Lower leg skin (tissue), 4 donors: ENCODE measurements around the gene NDE1. TPM values are rescaled to one million over a fixed set of nuclear protein-coding genes. Genes with fewer than 3 reads are reported as not detected.
"Not testable (repeated sequence)": the region's sequence is repeated elsewhere in the genome, so short reads cannot be mapped to it uniquely, and the experiment has no call there.

Source experiments
- DNase-seq, 2 donors: peaks; one replicate each; pipeline ENCODE4 v3.0.0-alpha.2; 2019; ENCODE audit warnings: low spot score in 2 of 2
- H3K4me3 ChIP-seq: fragments of 200-600 bp; sonication (generic); 2 replicates; pipeline ENCODE4 v1.5.1; 2017; ENCODE audit warnings: mild to moderate bottlenecking, low read depth; ENCODE audit not compliant: poor library complexity, severe bottlenecking
- POLR2A ChIP-seq, 2 donors: fragments of 450-650 bp; IDR thresholded peaks; one replicate each; pipeline ENCODE4 v1.6.1; 2016 to 2017; ENCODE audit warnings: antibody characterized with exemption in 2 of 2, mild to moderate bottlenecking in 1 of 2, moderate library complexity in 1 of 2
- WGBS, 2 donors: methylation state at CpG; one replicate each; pipeline ENCODE4 v1.1.5; 2018; 5-methylcytosine and 5-hydroxymethylcytosine counted together
- intact Hi-C: fragments of 100-400 bp; cut with DNase I; formaldehyde crosslinking; loops from one replicate; pipeline ENCODE4 v1.15.0; 2023; ENCODE audit warnings: low total_unique reads
- total RNA-seq, 4 donors: library from RNA; depleted of rRNA; stranded (reverse); fragments of >200 nt; gene quantifications; one replicate each; pipeline ENCODE4 v1.1.0, GENCODE V29; 2016
- TF ChIP-seq, protein P1 (sequence below), 3 donors: fragments of 450-650 bp; IDR thresholded peaks; one replicate each; pipeline ENCODE4 v1.5.1; 2016; ENCODE audit warnings: antibody characterized with exemption in 3 of 3, mild to moderate bottlenecking in 3 of 3, moderate library complexity in 2 of 3

NDE1 gene
- total RNA-seq, 4 donors from 2014 or later = 69.8 to 184 (median 85.1) TPM

DNA sequence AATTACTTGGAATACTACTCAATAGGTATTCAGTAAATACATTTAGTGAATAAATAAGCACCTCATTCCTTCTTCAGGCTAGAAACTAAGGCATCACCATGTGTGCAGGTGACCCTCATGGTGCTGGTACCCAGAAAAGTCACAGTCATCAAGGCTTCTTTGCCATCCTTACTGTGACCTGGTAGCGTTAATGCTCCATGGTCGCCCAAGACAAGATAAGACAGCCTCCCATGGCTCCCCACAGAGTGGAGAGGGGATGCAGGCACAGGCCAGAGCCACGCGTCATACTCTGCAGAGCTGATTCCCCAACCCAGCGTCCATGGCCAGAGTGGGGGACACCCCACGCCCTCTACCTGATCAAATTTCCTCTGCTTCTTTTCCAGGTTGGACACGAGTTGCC lies 73.8 kb downstream of the NDE1 start:
- no peak for DNase-seq
- 94 to 96% methylated on average over 7 of the region's 7 CpGs for WGBS, 2 donors
- intact Hi-C loops = no loop called here
- TF ChIP-seq POLR2A (IDR thresholded peaks at IDR 0.05) = no peak
- TF ChIP-seq, protein P1, sequence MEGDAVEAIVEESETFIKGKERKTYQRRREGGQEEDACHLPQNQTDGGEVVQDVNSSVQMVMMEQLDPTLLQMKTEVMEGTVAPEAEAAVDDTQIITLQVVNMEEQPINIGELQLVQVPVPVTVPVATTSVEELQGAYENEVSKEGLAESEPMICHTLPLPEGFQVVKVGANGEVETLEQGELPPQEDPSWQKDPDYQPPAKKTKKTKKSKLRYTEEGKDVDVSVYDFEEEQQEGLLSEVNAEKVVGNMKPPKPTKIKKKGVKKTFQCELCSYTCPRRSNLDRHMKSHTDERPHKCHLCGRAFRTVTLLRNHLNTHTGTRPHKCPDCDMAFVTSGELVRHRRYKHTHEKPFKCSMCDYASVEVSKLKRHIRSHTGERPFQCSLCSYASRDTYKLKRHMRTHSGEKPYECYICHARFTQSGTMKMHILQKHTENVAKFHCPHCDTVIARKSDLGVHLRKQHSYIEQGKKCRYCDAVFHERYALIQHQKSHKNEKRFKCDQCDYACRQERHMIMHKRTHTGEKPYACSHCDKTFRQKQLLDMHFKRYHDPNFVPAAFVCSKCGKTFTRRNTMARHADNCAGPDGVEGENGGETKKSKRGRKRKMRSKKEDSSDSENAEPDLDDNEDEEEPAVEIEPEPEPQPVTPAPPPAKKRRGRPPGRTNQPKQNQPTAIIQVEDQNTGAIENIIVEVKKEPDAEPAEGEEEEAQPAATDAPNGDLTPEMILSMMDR (IDR thresholded peaks at IDR 0.05) = no peak
- H3K4me3 ChIP-seq = no peak overlapping the region

DNA sequence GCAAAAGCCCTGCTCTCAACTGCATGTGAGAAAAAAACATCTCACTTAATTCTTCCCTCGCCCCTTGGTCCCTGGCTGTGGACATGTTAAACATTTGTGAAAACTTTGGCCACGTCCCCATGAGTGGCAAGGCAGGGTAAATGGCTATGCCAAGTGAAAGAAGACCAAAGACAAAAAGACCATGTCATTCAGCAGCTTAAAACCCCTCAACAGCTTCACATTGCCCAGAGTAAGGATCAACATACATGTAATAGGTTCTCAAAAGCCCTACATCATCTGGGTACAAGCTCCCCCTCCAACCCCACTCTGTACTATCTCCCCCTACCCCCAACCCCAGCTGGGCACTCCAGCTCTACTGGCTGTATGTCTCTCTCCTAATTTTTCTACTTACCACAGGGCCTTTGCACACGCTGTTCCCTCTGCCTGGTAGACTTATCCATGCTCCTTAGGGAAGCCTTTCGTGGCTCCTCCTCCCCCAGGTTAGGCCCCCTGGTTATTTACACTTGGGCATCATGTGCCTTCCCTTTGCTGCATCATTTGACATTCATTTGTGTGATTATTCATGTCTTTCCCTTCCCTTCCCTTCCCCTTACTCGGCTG lies 75.7 kb downstream of the NDE1 start:
- WGBS, 2 donors = 97% methylated on average over 5 of the region's 5 CpGs
- TF ChIP-seq POLR2A (IDR thresholded peaks at IDR 0.05) = no peak
- TF ChIP-seq, protein P1 (IDR thresholded peaks at IDR 0.05) = no peak
- H3K4me3 ChIP-seq = no peak overlapping the region
- DNase-seq = no peak
- intact Hi-C loops = no loop called here

DNA sequence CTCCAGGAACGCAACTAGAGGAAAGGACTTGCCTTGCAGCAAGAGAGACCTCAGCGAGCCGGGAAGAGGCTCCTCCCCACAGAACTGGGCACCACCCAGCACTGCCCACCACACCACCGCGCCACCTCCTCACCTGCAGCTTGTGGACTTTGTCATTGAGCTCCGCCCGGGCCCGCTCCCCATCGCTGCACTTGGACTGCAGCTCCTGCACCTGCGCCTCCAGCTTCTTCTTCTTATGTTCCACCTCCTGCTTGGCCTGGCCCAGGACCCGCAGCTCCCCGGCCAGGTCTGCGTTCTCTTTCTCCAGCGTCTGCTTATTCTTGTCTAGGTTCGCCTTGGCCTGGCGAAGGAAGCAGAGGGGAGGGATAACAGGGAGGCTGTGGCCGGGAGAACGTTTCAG lies 76.7 kb downstream of the NDE1 start:
- intact Hi-C loops = no loop called here
- no peak overlapping the region for H3K4me3 ChIP-seq
- TF ChIP-seq, protein P1 (IDR thresholded peaks at IDR 0.05) = no peak
- TF ChIP-seq POLR2A (IDR thresholded peaks at IDR 0.05) = no peak
- WGBS, 2 donors = 63 to 81% methylated on average over 18 of the region's 18 CpGs
- DNase-seq = no peak

DNA sequence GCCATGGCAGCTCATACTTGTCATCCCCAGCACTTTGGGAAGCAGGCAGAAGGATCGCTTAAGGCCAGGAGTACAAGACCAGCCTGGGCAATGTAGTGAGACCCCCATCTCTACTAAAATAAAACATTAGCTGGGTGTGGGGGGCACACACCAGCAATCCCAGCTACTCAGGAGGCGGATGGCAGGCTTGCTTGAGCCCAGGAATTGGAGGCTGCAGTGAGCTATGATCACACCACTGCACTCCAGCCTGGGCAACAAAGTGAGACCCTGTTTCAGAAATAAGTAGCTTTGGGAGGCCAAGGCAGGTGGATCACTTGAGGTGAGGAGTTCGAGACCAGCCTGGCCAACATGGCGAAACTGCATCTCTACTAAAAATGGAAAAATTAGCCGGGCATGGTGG lies 77.7 kb downstream of the NDE1 start:
- H3K4me3 ChIP-seq, intact Hi-C loops, DNase-seq: not testable (repeated sequence)
- 92 to 94% methylated on average over 5 of the region's 5 CpGs for WGBS, 2 donors

DNA sequence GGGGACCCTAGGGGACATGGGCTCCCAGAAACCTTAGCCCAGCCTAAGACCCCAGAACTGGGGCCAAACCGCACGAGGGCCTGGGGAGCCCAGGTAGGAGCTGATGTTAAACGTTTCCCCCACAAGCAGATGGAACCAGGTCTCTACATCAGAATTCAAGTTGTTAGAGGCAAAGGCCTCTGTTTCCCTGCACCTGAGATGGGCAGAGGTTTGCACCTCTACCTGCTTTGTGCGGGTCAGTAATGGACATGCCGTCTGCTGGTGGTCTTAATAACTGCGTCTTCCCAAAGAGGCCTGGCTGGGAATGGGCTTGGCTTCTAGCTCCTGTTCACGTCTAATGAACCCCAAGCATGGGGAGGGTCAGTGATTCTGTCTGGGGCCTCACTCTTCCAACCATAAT lies 79.1 kb downstream of the NDE1 start:
- H3K4me3 ChIP-seq = no peak overlapping the region
- intact Hi-C loops = no loop called here
- WGBS, 2 donors = 91 to 92% methylated on average over 7 of the region's 7 CpGs
- TF ChIP-seq, protein P1 (IDR thresholded peaks at IDR 0.05) = no peak
- no peak for TF ChIP-seq POLR2A (IDR thresholded peaks at IDR 0.05)
- no peak for DNase-seq

DNA sequence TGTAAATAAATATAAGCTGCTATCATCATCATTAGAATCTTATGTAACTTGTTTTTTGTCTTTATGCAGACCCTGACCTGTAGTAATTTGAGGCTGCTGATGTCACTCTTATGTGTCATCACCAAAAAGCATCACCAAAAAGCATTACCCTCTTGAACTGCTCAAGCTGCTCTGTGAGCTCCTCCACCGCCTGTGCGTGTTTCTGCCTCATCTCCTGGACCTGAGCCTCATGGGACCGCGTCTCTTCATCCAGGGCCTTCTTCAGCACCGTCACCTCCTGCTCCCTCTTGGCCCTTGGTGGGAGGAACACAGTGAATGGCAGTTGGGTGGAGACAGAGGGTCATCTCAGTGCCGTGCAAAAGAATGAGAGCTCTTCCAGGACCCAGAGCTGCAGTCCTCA lies 82.4 kb downstream of the NDE1 start:
- intact Hi-C loops = no loop called here
- 90 to 92% methylated on average over 6 of the region's 6 CpGs for WGBS, 2 donors
- no peak for TF ChIP-seq POLR2A (IDR thresholded peaks at IDR 0.05)
- TF ChIP-seq, protein P1 (IDR thresholded peaks at IDR 0.05) = no peak
- DNase-seq = no peak
- H3K4me3 ChIP-seq = no peak overlapping the region
